Measurements from ENCODE around the gene MANF. TPM values are rescaled to one million over a fixed set of nuclear protein-coding genes. Genes with fewer than 3 reads are reported as not detected.

Gene MANF
- total and polyA plus RNA-seq, 2 experiments from 2014 or later, result 48.7 to 92.7 TPM

- TF ChIP-seq ZNF462 (CRISPR knock-in tag; IDR thresholded peaks at IDR 0.05) (no peak), POLR2AphosphoS5 (IDR thresholded peaks at IDR 0.05; ENCODE audit: low read depth) (no peak), EZH2phosphoT487 (IDR thresholded peaks at IDR 0.05; ENCODE audit: unreplicated experiment) (no peak), ZNF114 (CRISPR knock-in tag; IDR thresholded peaks at IDR 0.05) (no peak), EZH2 (IDR thresholded peaks at IDR 0.05; ENCODE audit: low read depth, unreplicated experiment) (no peak)
Measured at GRCh38 chr3:51408813-51409212, 23.7 kb downstream of the MANF start (continued).

GRCh38 chr3:51422211-51422610 is 37.1 kb downstream of the MANF start:
- H3F3A ChIP-seq (replicated peaks; ENCODE audit: low read depth), result no peaks in the 10 kb centered on the region
- H3K4me3 ChIP-seq, result no peak overlapping the region
- no peak overlapping the region for H3K4me2 ChIP-seq
- Mint-ChIP-seq H3K27ac (no peak overlapping the region), H3K27me3 (ENCODE audit: insufficient read depth, low read depth, poor library complexity) (peaks cover 6% of the 10 kb centered on the region), H3K4me1 (peaks cover 20% of the 10 kb centered on the region; the same call in 2 of the 3 replicates), H3K4me3 (no peak overlapping the region), H3K36me3 (ENCODE audit: low read depth) (peaks cover 34% of the 10 kb centered on the region), H3K9me3 (no peaks in the 10 kb centered on the region)
- H3K36me3 ChIP-seq (ENCODE audit: insufficient read depth), result peaks cover 15% of the 10 kb centered on the region; the same call in 1 of the 2 replicates
- no peaks in the 10 kb centered on the region for H3K27me3 ChIP-seq (ENCODE audit: insufficient read depth)
- no peak for ATAC-seq
- H3K79me2 ChIP-seq (replicated peaks; ENCODE audit: insufficient read depth), result no peaks in the 10 kb centered on the region
- H3K27ac ChIP-seq (ENCODE audit: low read depth), result no peak overlapping the region
- no peaks in the 10 kb centered on the region for H3K9me2 ChIP-seq (ENCODE audit: insufficient read depth)
- TF ChIP-seq EZH2phosphoT487 (IDR thresholded peaks at IDR 0.05; ENCODE audit: unreplicated experiment) (no peak), ZNF462 (CRISPR knock-in tag; IDR thresholded peaks at IDR 0.05) (no peak), JUNB (IDR thresholded peaks at IDR 0.05; ENCODE audit: unreplicated experiment) (no peak)
- no peak overlapping the region for H2AFZ ChIP-seq
- peaks cover 3% of the 10 kb centered on the region for H3K4me1 ChIP-seq (ENCODE audit: insufficient read depth)
- DNase-seq (ENCODE audit: low spot score), result no peak
- H4K20me1 ChIP-seq (replicated peaks; ENCODE audit: insufficient read depth), result no peaks in the 10 kb centered on the region

Data from GM23338 (cell line).